ENCODE measurements around the gene RPL34.

GRCh38 chr4:108637856-108638255 is 17.5 kb downstream of the RPL34 start:
- TF ChIP-seq RBBP5 (IDR thresholded peaks at IDR 0.05; ENCODE audit: borderline replicate concordance, low read depth, low read length), result no peak
- TF ChIP-seq, protein P1, sequence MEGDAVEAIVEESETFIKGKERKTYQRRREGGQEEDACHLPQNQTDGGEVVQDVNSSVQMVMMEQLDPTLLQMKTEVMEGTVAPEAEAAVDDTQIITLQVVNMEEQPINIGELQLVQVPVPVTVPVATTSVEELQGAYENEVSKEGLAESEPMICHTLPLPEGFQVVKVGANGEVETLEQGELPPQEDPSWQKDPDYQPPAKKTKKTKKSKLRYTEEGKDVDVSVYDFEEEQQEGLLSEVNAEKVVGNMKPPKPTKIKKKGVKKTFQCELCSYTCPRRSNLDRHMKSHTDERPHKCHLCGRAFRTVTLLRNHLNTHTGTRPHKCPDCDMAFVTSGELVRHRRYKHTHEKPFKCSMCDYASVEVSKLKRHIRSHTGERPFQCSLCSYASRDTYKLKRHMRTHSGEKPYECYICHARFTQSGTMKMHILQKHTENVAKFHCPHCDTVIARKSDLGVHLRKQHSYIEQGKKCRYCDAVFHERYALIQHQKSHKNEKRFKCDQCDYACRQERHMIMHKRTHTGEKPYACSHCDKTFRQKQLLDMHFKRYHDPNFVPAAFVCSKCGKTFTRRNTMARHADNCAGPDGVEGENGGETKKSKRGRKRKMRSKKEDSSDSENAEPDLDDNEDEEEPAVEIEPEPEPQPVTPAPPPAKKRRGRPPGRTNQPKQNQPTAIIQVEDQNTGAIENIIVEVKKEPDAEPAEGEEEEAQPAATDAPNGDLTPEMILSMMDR (IDR thresholded peaks at IDR 0.05; ENCODE audit: control extremely low read depth in 1 of 3, insufficient read depth in 1 of 3, low read depth in 1 of 3, low read length in 3 of 3), result no peak
- TF ChIP-seq CHD2 (IDR thresholded peaks at IDR 0.05; ENCODE audit: low read length), result no peak
- no peak for TF ChIP-seq EP300 (IDR thresholded peaks at IDR 0.05; ENCODE audit: borderline replicate concordance in 1 of 2, low read depth in 2 of 2, low read length in 2 of 2)
- no peak for TF ChIP-seq EZH2 (IDR thresholded peaks at IDR 0.05; ENCODE audit: low read depth, low read length, severe bottlenecking)
- TF ChIP-seq TAF1 (IDR thresholded peaks at IDR 0.05; ENCODE audit: low read depth, low read length), result no peak
- no peak for TF ChIP-seq TBP (IDR thresholded peaks at IDR 0.05; ENCODE audit: low read depth, low read length)
- TF ChIP-seq ZNF274 (IDR thresholded peaks at IDR 0.05; ENCODE audit: borderline replicate concordance, extremely low read depth, low read length), result no peak
- no peak for TF ChIP-seq CBX5 (IDR thresholded peaks at IDR 0.05; ENCODE audit: low read depth, low read length)
- TF ChIP-seq, protein P2, sequence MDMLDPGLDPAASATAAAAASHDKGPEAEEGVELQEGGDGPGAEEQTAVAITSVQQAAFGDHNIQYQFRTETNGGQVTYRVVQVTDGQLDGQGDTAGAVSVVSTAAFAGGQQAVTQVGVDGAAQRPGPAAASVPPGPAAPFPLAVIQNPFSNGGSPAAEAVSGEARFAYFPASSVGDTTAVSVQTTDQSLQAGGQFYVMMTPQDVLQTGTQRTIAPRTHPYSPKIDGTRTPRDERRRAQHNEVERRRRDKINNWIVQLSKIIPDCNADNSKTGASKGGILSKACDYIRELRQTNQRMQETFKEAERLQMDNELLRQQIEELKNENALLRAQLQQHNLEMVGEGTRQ (IDR thresholded peaks at IDR 0.05; ENCODE audit: low read length), result no peak
- no peak for TF ChIP-seq POLR2A (IDR thresholded peaks at IDR 0.05; ENCODE audit: control extremely low read depth in 1 of 2, low read depth in 2 of 2, low read length in 2 of 2)

Data from H1 (cell line).